Ovary (tissue), 9 donors: Measurements from ENCODE around the gene C3orf20. TPM values are rescaled to one million over a fixed set of nuclear protein-coding genes. Genes with fewer than 3 reads are reported as not detected.

Source experiments
- DNase-seq, 5 donors: peaks; one replicate each; pipeline ENCODE4 v3.0.0-alpha.2; 2019 to 2020
- H3K27ac ChIP-seq, 2 donors: fragments of 200-600 bp; one replicate each; pipeline versions ENCODE4 v1.5.1 to v1.8.0; 2019 to 2022
- H3K27me3 ChIP-seq: fragments of 200-600 bp; one replicate; pipeline ENCODE4 v1.8.0; 2022
- H3K36me3 ChIP-seq: fragments of 200-600 bp; sonication (generic); one replicate; pipeline ENCODE4 v1.5.1; 2019
- H3K4me1 ChIP-seq: one replicate; pipeline ENCODE4 v1.8.1; 2013; ENCODE audit warnings: mild to moderate bottlenecking, moderate library complexity; ENCODE audit not compliant: insufficient read depth
- H3K4me3 ChIP-seq: fragments of 200-600 bp; sonication (generic); one replicate; pipeline ENCODE4 v1.5.1; 2017
- H3K9me3 ChIP-seq, 2 donors: fragments of 200-600 bp in 1 of 2; sonication (generic) in 1 of 2; one replicate each; pipeline versions ENCODE4 v1.5.1 to v1.8.1; 2013 to 2019; ENCODE audit warnings: mild to moderate bottlenecking in 1 of 2, moderate library complexity in 1 of 2
- EP300 ChIP-seq: sonication (generic); formaldehyde crosslinking; IDR thresholded peaks from one replicate; pipeline ENCODE4 v1.6.1; 2017; ENCODE audit warnings: antibody characterized with exemption
- POLR2A ChIP-seq: fragments of 450-650 bp; IDR thresholded peaks from one replicate; pipeline ENCODE4 v1.6.1; 2017; ENCODE audit warnings: antibody characterized with exemption, mild to moderate bottlenecking, moderate library complexity
- WGBS, 3 donors: extraction: QIAGEN DNeasy Blood & Tissue Kit in 1 of 3; methylation state at CpG; one replicate each; pipeline versions ENCODE4 v1.1.5 to v1.1.7; 2013 to 2017; 5-methylcytosine and 5-hydroxymethylcytosine counted together
- intact Hi-C, 4 donors: fragments of 100-400 bp; cut with DNase I; formaldehyde crosslinking; loops; one replicate each; pipeline versions ENCODE4 v1.11.0 to v1.15.1; 2022 to 2023
- polyA plus RNA-seq, 2 donors: library from polyadenylated mRNA; stranded (reverse); fragments of 200-250 nt in 1 of 2; fragments of 350-450 nt in 1 of 2; fragmentation: Illumina TruSeq in 1 of 2; extraction: RNeasy Lipid Tissue Mini Kit (QIAGEN cat#74804) in 1 of 2; gene quantifications; one replicate each; pipeline ENCODE4 v1.2.3, GENCODE V29; 2013 to 2014
- total RNA-seq, 7 donors: library from RNA; depleted of rRNA in 2 of 7; stranded (reverse); fragments of >200 nt in 2 of 7; fragmentation: NEBNext Ultra II Directional in 3 of 7; extraction: Animal tissue kit (Norgen Biotek cat#: 25700) in 3 of 7; gene quantifications; one replicate each; pipeline versions ENCODE4 v1.1.0 to v1.2.4, GENCODE V29; 2016 to 2023
- TF ChIP-seq, protein P1 (sequence below), 3 donors: fragments of 450-650 bp in 2 of 3; fragments of 200-600 bp in 1 of 3; IDR thresholded peaks; one replicate each; pipeline versions ENCODE4 v1.5.1 to v1.8.0; 2016 to 2022; ENCODE audit warnings: antibody characterized with exemption in 3 of 3, mild to moderate bottlenecking in 1 of 3
- donor health status: DM: no; HTN: no; CAD: no; lungs with moderate emphysema.
- donor health status: DM: no; HTN: no; CAD: no.
- donor health status: Bipolar disorder and iron deficiency.
- donor health status: DM: yes; HTN: yes; CAD: no.
- donor health status: DM: no; HTN: no; CAD: no.
- donor health status: DM: yes; HTN: yes; CAD: no.

Gene C3orf20
- total and polyA plus RNA-seq, 9 donors, result 0.08 to 0.17 (median 0.11) TPM; not detected in 3

DNA sequence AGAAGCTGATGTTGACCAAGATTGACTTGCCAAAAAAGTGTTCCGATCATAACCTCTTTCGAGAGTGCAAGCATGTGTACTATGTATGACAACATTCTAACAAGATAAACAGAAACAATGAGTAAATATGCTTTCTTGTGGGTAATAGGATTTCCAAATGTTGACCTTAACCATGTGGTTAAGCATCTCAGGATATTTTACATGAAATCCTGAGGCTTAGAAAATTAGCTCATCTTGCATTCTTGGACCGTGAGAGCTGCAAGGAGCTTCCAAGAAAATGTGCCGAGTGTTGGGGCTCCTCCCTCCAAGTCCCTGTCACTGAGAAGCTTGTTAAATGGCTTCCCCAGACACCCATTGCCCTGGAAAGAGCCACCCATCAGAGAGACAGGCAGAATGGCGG is 50.1 kb downstream of the C3orf20 start:
- 27 to 31% (median 31%) methylated on average over 5 of the region's 5 CpGs for WGBS, 3 donors
- Histone ChIP-seq H3K27ac (peak overlapping the region in 1 of 2 donors; percentile 34), H3K27me3 (no peaks in the 10 kb centered on the region), H3K36me3 (no peaks in the 10 kb centered on the region), H3K4me1 (peaks cover 13% of the 10 kb centered on the region), H3K4me3 (no peak overlapping the region), H3K9me3 (no peaks in the 10 kb centered on the region)
- DNase-seq, result peak in 2 of 5 donors; percentile 14 to 38
- TF ChIP-seq, protein P1, sequence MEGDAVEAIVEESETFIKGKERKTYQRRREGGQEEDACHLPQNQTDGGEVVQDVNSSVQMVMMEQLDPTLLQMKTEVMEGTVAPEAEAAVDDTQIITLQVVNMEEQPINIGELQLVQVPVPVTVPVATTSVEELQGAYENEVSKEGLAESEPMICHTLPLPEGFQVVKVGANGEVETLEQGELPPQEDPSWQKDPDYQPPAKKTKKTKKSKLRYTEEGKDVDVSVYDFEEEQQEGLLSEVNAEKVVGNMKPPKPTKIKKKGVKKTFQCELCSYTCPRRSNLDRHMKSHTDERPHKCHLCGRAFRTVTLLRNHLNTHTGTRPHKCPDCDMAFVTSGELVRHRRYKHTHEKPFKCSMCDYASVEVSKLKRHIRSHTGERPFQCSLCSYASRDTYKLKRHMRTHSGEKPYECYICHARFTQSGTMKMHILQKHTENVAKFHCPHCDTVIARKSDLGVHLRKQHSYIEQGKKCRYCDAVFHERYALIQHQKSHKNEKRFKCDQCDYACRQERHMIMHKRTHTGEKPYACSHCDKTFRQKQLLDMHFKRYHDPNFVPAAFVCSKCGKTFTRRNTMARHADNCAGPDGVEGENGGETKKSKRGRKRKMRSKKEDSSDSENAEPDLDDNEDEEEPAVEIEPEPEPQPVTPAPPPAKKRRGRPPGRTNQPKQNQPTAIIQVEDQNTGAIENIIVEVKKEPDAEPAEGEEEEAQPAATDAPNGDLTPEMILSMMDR (IDR thresholded peaks at IDR 0.05), result no peak
- TF ChIP-seq EP300 (no peak), POLR2A (no peak)
- intact Hi-C loops, result no loop called here

DNA sequence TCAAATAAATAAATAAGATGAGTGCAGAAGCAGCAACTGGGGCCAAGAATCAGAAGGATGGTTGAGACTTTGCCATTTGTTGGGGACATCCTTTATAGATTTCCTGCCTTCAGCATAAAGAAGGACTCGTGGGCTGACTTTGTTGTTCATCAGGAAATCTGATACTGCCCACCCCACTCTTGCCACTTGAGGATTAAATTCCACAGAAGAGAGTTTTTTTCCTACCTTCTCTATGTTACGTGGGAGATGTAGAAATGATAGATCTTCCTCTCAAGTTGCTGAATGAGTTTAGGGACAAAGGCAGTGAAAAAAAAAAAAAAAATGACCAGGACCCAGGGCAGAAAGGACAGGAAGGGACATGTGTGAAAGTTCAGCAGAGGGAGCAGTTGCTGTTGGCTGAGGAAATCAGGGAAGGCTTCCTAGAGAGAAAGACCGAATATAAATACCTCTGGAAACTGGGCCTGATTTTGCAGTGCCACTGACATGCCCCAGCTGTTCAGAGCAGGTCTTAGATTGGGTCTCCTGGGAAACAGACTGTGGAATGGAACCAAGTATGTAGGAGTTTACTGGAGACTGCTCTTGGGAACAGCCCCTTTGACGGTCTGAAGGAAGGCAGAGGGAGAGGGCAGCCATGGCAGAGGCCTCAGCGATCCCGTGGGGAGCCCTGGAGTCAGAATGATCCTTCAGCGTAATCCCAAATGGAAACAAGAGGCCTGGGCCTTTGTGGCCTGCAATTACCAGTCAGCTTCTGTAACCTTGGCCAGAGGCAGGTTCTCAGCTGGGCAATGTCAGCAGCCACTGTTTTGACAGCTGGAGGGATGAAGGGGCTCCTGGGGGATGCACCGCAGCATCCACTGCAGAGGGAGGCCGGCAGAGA is 50.9 kb downstream of the C3orf20 start:
- 15 to 16% (median 15%) methylated on average over 9 of the region's 9 CpGs for WGBS, 3 donors
- Histone ChIP-seq H3K27ac (peak overlapping the region; percentile 7 to 34), H3K9me3 (no peaks in the 10 kb centered on the region), H3K27me3 (no peaks in the 10 kb centered on the region), H3K4me1 (peaks cover 13% of the 10 kb centered on the region), H3K36me3 (no peaks in the 10 kb centered on the region), H3K4me3 (no peak overlapping the region)
- TF ChIP-seq, protein P1 (IDR thresholded peaks at IDR 0.05), result no peak
- peak; percentile 14 for TF ChIP-seq POLR2A
- peak; percentile 74 to 81 (median 76) for DNase-seq
- intact Hi-C loops, result no loop called here

DNA sequence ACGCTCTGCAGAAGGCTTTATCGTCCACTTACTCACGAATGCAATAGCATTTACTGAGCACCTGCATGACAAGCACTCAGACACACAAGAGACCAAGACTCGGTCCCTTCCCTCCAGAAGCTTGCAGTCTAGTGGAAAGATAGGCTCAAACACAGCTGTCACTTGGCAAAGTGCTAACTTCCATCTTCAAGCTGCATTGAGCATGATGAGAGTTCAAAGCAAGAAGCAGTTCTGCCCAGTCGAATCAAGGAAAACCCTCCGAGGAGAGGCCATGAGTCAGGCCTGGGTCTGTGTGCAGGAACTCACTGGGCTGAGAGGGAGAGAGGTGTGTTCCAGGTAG is 51.5 kb downstream of the C3orf20 start:
- intact Hi-C loops, result no loop called here
- Histone ChIP-seq H3K4me3 (no peak overlapping the region), H3K9me3 (no peaks in the 10 kb centered on the region), H3K4me1 (peaks cover 13% of the 10 kb centered on the region), H3K27ac (peak overlapping the region in 1 of 2 donors; percentile 34), H3K27me3 (no peaks in the 10 kb centered on the region), H3K36me3 (no peaks in the 10 kb centered on the region)
- peak in 1 of 5 donors; percentile 20 for DNase-seq
- WGBS, 3 donors, result 11 to 15% (median 13%) methylated on average over 6 of the region's 6 CpGs
- TF ChIP-seq, protein P1 (IDR thresholded peaks at IDR 0.05), result no peak
- TF ChIP-seq POLR2A (no peak), EP300 (no peak)

DNA sequence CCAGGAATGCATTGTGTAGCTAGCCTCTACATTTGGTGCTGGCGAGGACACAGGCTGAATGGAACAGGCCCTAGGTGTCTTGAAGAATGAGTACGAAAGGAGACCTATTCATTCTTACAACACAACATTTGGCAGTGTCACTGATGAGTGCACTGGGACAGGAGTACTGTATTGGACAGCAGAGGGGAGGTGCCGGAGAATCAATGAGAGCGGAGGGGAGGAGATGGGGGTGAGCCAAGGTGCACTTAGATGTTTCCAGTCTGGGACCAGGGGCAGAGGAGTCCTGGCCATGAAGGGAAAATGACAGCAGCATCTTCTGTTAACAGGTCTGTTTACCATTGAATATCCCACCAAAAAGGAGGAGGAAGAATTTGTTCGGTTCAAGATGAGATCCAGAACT is 53.2 kb downstream of the C3orf20 start:
- Histone ChIP-seq H3K36me3 (no peaks in the 10 kb centered on the region), H3K4me3 (no peak overlapping the region), H3K27ac (no peak overlapping the region), H3K27me3 (no peaks in the 10 kb centered on the region), H3K4me1 (peaks cover 13% of the 10 kb centered on the region), H3K9me3 (no peaks in the 10 kb centered on the region)
- WGBS, 3 donors, result 95 to 98% (median 96%) methylated on average over 5 of the region's 5 CpGs
- intact Hi-C loops, result no loop called here
- no peak for DNase-seq
- TF ChIP-seq POLR2A (no peak), EP300 (no peak)
- TF ChIP-seq, protein P1 (IDR thresholded peaks at IDR 0.05), result no peak
